HG02938 (cell line): ENCODE results near the gene METTL15.
"Not testable (repeated sequence)": the region's sequence is repeated elsewhere in the genome, so short reads cannot be mapped to it uniquely, and the experiment has no call there.

Source experiments
- ATAC-seq: cut with Tn5 transposase; IDR thresholded peaks from one replicate; pipeline ENCODE4 v1.9.1; 2021; ENCODE audit warnings: mild to moderate bottlenecking, moderate library complexity; ENCODE audit not compliant: unreplicated experiment

Gene METTL15

DNA sequence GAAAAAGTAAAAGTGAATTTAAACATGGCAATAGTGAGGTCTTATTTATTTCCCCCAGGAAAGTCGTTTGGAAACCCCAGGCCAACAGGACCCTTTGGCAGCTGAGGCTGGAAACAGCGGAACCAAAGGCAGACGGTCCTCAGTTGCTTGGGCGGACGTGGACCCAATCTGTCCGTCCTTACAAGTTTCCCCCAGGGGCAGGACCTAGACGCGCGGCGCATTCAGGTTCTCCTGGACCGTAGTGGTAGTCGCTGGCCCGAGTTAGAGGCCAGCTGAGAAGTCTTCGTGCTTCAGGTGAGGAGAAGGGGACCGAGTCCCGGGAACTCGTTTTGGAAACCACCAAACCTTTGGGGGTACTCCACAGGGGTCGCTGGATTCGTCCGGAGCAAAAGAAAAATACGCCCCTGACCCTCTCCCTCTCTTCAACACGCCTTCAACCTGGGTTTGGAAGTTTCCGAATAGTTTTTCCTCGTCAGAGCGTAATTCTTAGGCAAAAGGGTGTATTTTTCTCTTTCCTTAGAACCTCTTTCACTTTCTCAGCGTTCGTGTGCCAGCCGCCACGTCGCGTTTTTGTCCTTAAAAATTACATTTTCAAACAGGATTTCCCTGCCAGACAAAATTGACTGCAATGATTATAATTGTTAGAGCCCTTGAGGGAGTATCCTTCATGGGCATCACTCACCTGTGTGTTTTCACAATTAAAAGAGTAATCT lies 2.1 kb downstream of the METTL15 start:
- ATAC-seq: peak; percentile 14

DNA sequence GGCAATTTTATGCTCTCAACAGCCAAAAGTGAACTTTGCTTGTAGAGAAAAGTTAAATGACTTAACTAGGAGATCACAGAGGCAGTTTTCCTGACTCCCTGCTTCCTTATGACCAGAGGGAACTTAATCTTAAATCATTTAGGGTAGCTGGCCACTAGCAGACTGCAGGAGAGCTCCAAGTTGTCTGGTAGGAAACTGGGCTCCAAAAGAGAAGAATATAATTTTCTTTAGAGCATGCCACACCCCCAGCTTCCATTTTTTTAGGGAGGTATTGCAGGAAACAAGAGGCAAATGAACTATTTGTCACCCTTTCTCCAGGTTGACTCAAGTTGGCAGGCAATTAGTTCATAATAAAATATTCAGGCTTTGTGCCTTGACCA lies 2.6 kb downstream of the METTL15 start:
- ATAC-seq: no peak

DNA sequence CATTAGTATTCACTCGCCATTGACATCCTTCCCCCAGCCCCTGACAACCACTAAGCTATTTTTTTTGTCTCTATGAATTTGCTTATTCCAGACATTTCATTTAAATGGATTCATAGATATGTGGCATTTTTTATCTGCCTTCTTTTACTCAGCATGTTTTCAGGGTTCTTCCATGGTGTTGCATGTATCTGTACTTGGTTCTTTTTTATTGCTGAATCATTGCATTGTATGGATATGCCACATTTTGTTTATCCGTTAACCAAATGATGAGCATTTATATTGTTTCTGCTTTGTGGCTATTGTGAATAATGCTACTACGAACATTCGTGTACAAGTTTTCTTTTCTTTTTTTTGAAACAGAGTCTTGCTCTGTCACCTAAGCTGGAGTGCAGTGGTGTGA lies 5.9 kb downstream of the METTL15 start:
- ATAC-seq: no peak

DNA sequence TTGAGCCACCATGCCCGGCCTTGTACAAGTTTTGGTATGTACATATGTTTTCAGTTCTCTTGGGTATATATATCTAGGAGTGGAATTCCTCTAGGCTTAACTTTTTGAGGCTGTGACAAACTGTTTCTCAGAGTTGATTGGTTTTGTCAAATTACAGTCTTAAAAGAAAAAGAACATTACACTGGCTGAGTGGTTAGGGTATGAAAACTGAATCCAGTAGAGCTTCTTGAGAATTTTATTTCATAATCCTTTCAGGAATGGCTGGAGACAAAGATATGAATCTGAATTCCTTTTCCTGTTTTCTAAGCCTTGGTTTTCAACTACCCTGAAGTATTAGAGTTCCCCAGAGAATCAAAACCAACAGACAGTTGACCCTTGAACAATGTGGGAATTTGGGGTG lies 6.5 kb downstream of the METTL15 start:
- no peak for ATAC-seq

DNA sequence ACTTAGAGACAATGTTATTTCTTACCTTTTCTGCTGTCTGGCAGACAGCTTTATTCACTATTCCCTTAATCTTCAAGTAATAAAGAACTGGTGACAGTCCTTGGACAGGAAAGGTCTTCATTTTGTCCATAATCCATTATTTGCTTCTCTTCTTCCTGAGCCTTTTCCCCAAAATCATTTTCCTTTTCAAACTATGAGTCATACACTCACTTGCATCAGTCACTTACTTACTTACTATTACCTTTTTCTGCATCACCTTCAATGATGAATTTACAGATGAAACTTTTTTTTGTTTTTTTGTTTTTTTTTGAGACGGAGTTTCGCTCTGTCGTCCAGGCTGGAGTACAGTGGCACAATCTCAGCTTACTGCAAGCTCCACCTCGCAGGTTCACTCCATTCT lies 9.5 kb downstream of the METTL15 start:
- ATAC-seq: no peak

DNA sequence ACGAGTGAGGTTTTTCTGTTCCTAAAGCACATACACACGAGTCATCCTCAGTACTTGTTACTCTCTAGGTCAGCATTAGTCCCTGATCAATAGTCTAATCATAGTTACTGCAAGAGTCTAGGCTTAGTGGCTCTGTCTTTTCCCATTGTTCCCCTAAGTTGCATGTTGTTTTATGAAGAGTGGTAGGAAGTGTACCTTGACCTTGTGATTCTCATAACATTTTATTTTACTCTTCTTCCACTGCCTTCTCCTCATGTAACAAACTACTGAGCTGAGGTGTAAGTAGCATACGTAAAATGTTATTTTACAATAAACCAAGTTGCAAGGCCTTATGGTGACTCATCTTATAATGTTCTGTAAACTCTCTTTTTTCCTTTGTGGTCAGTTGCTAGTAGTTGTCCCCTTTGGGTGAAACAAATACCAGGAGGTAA lies 15.0 kb downstream of the METTL15 start:
- no peak for ATAC-seq

DNA sequence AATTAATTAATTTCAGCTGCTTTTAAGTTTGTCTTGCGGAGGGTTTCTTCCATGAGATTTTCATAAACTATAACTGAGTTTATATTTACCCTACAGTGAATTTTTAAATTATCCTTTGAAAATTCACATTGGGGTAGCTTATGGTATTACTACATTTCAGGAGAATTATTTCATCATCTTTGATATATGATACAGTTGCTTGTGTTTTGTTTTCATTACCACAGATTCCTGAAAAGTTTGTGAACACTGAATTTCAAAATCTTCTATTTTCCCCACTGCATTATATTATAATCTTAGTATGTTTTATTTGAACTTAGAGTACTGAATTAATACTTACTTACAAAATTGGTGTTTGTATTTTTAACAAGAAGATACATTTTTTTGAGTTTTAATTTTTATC lies 24.4 kb downstream of the METTL15 start:
- ATAC-seq: no peak

DNA sequence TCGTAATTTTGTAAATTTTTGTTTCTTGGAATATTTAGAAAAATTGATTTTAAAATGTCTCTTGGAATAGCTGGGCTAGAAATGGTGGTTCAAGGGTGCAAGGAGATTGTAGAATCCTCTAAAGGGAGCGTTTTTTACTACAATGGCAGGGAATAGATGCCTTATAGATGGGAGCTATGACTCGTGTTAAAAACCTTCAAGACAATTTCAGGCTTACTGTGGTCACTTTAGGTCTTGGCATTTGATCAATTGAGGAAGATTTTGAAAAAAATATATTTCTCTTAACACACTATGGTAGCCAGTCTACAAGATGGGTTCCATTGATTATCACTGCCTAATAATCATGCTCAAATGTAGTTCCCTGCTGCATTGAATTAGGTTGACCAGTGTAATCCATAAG lies 25.0 kb downstream of the METTL15 start:
- ATAC-seq: no peak

DNA sequence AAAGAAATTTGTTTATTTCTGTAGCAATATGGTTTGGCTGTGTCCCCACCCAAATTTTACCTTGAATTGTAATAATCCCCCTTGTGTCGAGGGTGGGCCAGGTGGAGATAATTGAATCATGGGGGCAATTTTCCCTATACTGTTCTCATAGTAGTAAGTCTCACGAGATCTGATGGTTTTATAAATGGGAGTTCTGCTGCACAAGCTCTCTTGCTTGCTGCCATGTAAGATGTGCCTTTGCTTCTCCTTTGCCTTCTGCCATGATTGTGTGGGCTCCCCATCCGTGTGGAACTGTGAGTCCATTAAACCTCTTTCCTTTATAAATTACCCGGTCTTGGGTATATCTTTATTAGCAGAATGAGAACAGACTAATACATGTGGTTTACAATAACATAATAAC lies 28.0 kb downstream of the METTL15 start:
- not testable (repeated sequence) for ATAC-seq

DNA sequence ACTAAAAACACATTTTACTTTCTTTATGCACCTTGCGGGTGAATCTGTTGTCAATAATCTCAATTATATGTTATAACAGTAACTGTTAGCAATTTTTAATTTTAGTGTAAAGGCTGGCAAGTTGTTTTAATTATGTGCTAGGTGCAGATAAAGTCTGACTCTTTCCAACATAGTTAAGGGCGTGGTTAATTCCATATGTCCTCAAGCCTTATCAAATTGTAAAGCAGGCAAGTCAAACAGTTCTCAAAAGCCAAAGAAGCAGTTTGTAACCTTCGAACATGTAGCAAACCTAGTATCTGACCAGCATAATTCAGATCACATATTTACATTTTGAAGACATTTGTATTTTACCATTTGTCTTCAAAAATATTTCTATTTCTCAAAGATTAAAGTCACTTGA lies 29.2 kb downstream of the METTL15 start:
- no peak for ATAC-seq

DNA sequence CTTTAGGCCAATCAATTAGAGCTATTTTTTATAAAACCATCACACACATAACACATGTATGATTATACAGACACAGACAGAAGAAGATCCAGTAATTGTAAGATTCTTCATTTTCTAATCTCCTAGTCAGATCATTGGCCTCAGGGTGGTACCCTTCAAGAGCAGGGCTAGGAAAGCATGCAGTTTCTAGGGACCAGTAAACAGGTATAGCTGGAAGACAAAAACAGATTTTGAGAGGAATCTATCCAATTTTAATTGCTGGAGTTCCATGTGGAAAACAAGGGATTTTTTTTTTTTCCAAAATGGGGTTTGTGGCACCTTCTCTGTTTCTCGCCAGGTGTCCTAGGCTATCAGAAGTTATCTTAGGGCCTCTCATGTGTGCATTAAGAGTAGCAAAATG lies 29.6 kb downstream of the METTL15 start:
- ATAC-seq: no peak

DNA sequence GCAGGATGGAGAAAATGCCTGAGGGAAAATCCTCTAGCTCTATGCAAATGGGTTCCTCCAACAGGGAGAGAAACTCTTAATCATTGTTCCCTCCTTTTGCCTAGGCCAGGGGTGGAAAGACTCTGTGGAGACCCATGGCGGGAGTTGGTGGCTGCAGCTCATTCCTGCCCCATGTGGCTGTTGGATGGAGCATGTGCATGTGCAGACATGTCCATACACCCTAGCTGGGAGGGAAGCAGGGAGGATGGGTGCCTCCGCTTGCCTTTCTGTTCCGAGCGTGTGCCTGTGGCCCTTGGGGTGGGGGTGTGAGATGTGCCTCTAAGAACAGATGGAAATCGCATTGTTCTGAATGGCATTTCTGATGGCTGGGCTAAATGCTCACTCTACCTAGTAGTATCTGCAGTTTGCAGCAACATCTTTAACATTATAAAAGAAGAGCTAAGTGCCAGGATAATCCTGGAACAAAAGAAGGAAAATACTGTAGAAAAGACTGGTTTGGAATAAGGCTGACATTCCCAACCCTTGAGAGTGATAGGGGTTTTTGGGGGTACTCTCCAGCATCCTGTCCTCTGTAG lies 31.7 kb downstream of the METTL15 start:
- ATAC-seq: no peak

DNA sequence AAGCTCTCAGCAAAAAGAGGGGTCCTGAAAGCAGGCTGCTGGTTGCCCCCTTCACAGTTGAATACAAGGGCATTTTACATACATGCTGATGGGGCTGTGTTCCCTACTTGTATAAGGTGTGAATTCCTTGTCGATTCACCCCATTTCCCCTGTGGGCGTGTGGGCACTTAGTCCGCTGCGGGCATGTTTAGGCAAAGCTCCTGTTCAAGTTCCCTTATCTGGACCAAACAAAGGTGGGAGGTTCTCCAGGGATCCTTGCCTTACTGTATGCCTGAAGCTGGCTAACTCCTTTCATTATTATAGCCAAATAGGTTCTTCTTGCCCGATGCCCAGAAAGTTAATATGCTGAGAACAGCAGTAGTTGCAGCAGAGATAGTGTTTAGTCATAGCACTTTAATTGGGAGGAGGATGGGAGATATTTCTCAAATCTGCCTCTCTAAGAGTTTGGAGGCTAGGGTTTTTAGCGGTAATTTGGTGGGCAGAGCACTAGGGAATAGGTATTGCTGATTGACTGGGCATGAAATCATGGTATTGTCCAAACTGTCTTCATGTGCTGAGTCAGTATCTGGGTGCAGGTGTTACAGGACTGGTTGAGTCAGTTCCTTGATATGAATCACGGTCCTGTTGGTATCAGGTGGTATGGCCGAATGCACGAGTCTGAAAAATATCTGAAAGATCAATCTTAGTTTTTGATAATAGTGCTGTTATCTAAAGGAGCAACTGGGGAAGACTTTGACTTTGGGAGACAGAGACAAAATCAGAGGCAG lies 32.7 kb downstream of the METTL15 start:
- no peak for ATAC-seq

DNA sequence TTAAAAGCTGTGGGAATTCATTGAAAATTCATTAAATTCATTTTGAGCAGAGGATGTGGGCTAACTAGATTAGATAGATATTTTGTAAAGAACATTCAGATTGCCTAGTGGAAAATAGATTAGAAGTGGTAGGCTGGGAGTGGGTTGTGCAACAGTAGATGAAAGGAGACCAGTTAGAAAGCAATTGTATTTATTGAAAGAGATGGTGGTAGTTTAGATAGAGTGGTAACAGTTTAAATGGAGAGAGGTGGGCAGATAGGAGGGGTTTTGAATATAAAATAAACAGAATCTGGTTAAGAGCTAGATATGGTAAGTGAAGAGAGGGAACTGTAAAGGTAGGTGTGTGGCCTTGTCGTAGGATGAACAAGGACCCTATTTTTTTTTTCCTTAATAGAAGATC lies 34.5 kb downstream of the METTL15 start:
- ATAC-seq: no peak

DNA sequence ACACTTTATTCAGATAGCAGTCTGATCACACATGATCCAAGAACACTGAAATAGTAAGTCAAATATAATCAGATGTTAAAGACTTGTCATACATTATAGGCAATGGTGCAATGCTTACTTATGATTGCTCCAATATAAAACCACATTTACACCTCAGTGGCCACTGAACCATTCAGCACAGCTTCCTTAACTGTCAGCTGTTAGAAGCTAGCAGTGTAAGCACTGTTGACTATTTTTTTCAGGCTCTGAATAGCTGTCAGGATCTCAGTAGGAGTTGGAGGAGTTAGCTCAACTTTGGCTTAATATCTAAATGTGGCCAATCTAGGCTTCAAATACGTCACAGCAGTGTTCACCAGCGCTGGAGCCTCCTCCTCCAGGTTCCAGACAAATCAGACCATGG lies 36.6 kb downstream of the METTL15 start:
- no peak for ATAC-seq

DNA sequence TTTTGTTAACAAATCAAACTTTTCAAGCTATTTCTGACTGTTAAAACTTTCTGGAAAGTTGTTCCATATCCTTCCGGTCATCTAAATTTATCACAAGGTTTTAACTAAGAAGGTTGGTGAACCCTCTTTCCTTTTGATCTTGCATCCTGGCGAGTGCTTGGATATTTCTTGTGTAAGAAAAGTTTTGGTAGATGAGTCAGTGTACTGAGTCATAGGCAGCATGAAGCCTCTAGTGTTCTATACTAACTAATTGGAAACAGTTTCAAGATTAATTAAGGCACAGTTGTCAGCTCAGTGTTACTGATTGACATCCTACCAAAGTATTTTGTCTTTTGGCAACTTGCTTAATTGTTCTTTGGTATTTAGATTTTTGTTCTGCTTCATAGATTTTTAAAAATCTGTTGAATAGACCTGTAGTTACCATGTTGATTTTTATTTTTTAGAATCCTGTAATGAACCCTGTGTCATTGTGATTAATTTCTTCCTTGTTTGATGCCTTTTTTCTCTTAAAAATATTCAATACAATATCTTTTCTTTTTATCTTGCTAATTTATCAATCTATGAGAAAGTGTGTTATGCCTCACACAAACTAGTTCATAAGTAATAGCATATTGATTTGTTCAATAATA lies 38.0 kb downstream of the METTL15 start:
- no peak for ATAC-seq

DNA sequence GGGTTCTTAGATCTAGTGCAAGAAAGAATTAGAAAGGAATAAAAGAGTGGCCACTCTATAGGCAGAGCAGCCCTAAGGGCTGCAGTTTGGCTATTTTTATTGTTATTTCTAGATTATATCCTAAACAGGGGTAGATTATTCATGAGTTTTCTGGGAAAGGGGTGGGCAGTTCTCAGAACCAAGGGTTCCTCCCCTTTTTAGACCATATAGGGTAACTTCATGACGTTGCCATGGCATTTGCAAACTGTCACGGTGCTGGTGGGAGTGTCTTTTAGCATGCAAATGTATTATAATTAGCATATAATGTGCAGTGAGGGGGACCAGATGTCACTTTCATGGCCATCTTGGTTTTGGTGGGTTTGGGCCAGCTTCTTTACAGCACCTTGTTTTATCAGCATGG lies 44.6 kb downstream of the METTL15 start:
- ATAC-seq: no peak

DNA sequence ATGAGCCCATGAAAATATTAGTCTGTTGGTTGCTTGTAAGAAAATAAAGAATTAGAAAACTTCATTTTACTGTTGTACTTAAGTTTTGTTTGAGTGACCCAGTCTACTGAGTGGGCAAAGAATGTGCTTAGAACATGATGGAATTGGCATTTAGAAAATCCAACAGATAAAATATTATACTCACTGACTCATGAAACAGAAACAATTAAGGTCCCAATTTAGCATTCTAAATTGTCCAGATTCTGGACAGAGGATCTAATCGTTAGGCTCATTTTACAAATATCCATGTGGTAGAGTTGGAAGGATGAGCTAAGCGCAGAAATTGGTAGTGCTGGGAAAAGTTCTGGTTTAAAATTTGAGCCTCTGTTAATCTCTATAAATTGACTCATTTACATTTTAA lies 45.4 kb downstream of the METTL15 start:
- no peak for ATAC-seq

DNA sequence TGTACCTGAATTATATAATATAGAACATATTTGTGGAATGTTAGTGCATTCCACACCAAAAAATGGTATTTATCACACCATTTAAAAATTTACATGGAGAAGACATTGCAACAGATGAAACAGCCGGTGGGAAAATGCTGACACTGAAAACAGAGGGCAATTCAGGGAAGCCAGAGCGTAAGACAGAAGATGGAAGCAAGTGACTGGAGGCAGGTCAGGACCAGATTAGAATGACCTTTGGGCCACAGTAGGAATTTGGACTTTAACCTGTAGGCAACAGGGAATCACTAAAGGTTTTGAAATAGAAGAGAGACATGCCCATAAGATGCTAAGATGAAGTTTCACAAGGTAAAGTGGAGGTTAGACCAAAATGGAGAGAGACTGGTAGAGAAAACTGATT lies 60.5 kb downstream of the METTL15 start:
- ATAC-seq: no peak

DNA sequence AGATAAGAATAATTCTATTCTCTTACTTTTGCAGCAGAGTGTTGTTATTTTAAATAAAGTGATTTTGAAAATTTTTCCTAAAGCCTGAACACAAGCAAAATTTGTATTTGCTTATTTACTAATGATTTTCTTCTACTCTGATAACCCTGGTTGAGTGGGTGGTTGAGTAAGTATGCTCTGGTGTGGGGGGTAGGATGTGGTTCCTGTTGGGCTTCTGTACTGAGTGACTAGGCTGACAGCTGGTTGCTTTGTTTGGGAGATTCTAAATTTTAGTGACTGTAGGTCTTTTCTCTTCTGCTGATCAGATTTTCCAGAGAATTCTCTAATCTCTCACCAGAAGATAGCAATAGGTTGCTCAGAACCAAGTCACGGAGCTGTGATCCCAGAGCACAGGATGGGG lies 61.6 kb downstream of the METTL15 start:
- no peak for ATAC-seq

DNA sequence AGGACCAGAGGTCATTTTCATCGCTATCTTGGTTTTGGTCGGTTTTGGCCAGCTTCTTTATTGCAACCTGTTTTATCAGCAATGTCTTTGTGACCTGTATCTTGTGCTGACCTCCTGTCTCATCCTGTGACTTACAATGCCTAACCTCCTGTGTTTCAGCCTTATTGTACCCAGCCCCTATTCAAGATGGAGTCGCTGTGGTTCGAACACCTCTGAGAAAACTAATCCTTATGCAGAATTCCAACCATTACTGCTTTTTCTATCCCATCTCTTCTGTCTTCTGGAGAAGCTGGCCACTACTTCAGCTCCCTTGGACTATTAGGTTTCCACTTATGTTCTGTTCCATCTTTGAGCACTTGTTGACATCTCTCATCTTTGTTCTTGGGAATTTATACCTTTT lies 62.6 kb downstream of the METTL15 start:
- ATAC-seq: no peak

DNA sequence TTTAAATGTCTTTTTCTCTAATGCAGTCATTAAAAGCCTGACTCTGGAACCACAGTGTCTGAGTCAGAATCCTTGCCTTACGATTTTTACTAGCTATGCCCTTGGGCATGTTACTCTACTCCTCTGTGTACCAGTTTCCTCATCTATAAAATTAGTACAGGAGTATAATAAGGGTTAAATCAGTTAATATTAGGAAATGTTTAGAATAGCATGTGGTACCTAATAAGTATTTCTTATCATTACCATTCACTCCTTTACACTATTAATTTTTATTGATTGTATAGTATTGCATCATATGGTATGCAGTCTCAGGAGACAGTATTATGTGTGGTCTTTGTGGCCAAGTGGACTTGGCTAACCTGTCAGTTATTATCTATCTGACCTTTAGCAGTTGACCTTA lies 68.2 kb downstream of the METTL15 start:
- ATAC-seq: no peak
